Coronary artery (tissue), 2 donors: ENCODE results near the gene GMDS.
A peak's percentile ranks its signal among the peaks of the same experiment; 100 is the strongest.

Source experiments
- DNase-seq: peaks from one replicate; pipeline ENCODE4 v3.0.0-alpha.2; 2017; ENCODE audit warnings: low spot score
- H3K27ac ChIP-seq, 2 donors: fragments of 200-600 bp; sonication (generic); one replicate each; pipeline ENCODE4 v1.5.1; 2016 to 2019
- H3K4me3 ChIP-seq: fragments of 200-600 bp; sonication (generic); 2 replicates; pipeline ENCODE4 v1.5.1; 2016; ENCODE audit warnings: mild to moderate bottlenecking, moderate library complexity
- CTCF ChIP-seq: fragments of 200-600 bp; sonication (generic); IDR thresholded peaks from one replicate; pipeline ENCODE4 v1.5.1; 2019; ENCODE audit warnings: antibody characterized with exemption

The GMDS gene

GRCh38 chr6:1862411-1862810 is 383.0 kb downstream of the GMDS start:
- H3K27ac ChIP-seq, result no peak overlapping the region
- no peak for TF ChIP-seq CTCF
- H3K4me3 ChIP-seq, result no peak overlapping the region
- DNase-seq, result no peak

GRCh38 chr6:1860756-1861348 is 384.6 kb downstream of the GMDS start:
- Histone ChIP-seq H3K27ac (peak overlapping the region in 1 of 2 donors; percentile 26), H3K4me3 (no peak overlapping the region)
- no peak for DNase-seq
- no peak for TF ChIP-seq CTCF

- Histone ChIP-seq H3K4me3 (no peak overlapping the region), H3K27ac (no peak overlapping the region)
- DNase-seq, result no peak
- TF ChIP-seq CTCF, result no peak
Measured at GRCh38 chr6:1858859-1859258, 386.5 kb downstream of the GMDS start.

GRCh38 chr6:1858196-1858595 is 387.2 kb downstream of the GMDS start:
- DNase-seq, result no peak
- H3K4me3 ChIP-seq, result no peak overlapping the region
- H3K27ac ChIP-seq, result no peak overlapping the region
- TF ChIP-seq CTCF, result no peak

- TF ChIP-seq CTCF, result no peak
- Histone ChIP-seq H3K27ac (no peak overlapping the region), H3K4me3 (no peak overlapping the region)
- DNase-seq, result no peak
Measured at GRCh38 chr6:1856381-1856780, 389.0 kb downstream of the GMDS start.

GRCh38 chr6:1855890-1856289 is 389.5 kb downstream of the GMDS start:
- no peak for DNase-seq
- Histone ChIP-seq H3K4me3 (no peak overlapping the region), H3K27ac (no peak overlapping the region)
- TF ChIP-seq CTCF, result no peak

GRCh38 chr6:1854296-1854695 is 391.1 kb downstream of the GMDS start:
- TF ChIP-seq CTCF, result no peak
- no peak for DNase-seq
- Histone ChIP-seq H3K27ac (no peak overlapping the region), H3K4me3 (no peak overlapping the region)
